ENCODE results near the gene RNF212. TPM values are rescaled to one million over a fixed set of nuclear protein-coding genes. Genes with fewer than 3 reads are reported as not detected.

Gene RNF212
- total RNA-seq, 4 donors from 2014 or later, result 3.4 to 9.3 (median 6.6) TPM

- peak; percentile 25 for ATAC-seq (ENCODE audit: low FRiP score)
- no peak for TF ChIP-seq CTCF (IDR thresholded peaks at IDR 0.05)
- DNase-seq (ENCODE audit: low spot score), result no peak
Observed at GRCh38 chr4:1039493-1040343, 73.6 kb downstream of the RNF212 start.

GRCh38 chr4:1038948-1039492 is 74.3 kb downstream of the RNF212 start:
- TF ChIP-seq CTCF (IDR thresholded peaks at IDR 0.05), result no peak
- DNase-seq (ENCODE audit: low spot score) (no peak), ATAC-seq (ENCODE audit: low FRiP score) (no peak)

DNA sequence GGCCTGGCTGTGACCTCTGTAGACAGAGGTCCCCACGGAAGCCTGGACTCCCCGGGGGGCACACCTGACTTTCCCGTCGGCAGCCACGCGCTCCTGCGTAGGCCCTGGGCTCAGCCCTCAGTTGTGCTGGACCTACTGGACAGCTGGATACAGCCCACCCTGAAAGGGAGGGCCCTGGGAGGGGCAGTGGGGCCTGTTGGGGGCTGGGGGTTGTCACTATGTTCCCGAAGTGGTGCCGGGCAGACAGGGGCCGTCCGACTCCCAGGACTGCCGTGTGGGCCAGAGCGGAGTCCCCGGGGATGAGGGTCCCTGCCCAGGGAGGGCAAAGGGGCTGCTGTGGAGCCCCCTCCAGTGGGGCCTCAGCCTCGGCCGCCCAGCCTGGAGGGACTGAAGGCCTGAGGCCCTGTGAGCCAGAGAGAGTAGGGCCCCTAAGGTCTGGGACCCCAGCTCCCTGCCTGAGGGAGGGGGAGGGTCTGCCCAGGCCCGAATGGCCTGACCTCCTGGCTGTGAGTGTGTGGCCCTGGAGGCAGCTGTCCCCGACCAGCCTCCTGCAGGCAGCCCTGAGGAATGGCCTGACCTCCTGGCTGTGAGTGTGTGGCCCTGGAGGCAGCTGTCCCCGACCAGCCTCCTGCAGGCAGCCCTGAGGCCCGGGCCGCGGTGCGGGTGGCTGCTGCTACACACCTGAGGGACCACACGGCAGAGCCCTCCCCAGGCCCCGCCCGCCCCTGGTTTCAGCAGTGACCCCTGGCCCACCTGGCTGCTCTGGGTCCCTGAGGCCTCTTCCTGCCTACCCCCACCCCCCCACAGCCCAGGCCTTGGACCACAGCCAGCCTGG is 76.2 kb downstream of the RNF212 start:
- no peak for ATAC-seq (ENCODE audit: low FRiP score)
- no peak for TF ChIP-seq CTCF (IDR thresholded peaks at IDR 0.05)

GRCh38 chr4:1036095-1036494 is 77.3 kb downstream of the RNF212 start:
- DNase-seq (ENCODE audit: low spot score) (no peak), ATAC-seq (ENCODE audit: low FRiP score) (no peak)
- TF ChIP-seq CTCF (IDR thresholded peaks at IDR 0.05), result no peak

More for the DNA sequence above, 76.2 kb downstream of the RNF212 start:
- no peak for DNase-seq (ENCODE audit: low spot score)

DNA sequence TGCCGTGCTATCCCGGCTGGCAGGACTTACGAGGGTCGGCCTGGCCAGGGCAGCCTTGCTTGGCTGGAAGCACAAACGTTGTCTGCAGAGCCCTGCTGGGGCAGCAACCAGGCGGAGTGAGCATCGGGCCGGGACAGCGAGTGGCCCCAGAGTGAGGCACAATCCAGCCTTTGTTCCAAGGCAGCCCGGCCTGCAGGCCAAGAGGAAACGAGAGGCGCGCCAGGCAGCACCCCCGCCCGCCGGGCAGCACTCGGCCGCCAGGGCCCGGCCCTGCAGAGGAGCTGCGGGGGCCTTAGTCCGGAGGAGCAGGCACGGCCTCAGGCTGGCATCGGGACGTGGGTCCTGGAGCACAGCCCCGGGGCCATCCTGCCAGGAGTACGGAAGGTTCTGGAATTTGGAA is 77.9 kb downstream of the RNF212 start:
- peak; percentile 0 for ATAC-seq (ENCODE audit: low FRiP score)
- TF ChIP-seq CTCF (IDR thresholded peaks at IDR 0.05), result no peak
- DNase-seq (ENCODE audit: low spot score), result no peak

- TF ChIP-seq CTCF (IDR thresholded peaks at IDR 0.05), result no peak
- ATAC-seq (ENCODE audit: low FRiP score) (peak; percentile 52), DNase-seq (ENCODE audit: low spot score) (no peak)
Observed at GRCh38 chr4:1033840-1034551, 79.4 kb downstream of the RNF212 start.
